CD4-positive, alpha-beta T cell treated with Interleukin-17A for 1 hour (primary cell): ENCODE data around the gene DPY19L3.

Experiments used
- DNase-seq: peaks from one replicate; pipeline ENCODE4 v3.0.0-alpha.2; 2020

Gene DPY19L3

DNA sequence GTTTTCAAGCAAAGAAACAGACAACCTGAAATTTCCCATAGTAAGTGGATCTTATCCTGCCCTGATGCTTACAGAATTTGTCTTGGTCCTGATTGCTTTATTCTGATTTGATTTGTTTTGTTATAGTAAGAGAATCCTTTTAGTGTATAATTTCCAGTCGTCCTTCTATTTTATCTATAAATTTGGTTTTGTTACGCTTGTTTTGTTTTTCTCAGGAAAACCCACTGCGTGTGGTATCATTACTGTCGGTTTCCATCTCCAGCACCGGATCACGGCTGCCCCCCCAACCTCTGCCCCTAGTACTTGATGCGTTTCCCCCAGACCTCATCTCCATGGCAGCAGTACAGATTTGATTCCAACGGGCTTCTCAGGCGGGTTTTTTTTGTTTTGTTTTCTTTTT lies 117.4 kb downstream of the DPY19L3 start:
- no peak for DNase-seq

DNA sequence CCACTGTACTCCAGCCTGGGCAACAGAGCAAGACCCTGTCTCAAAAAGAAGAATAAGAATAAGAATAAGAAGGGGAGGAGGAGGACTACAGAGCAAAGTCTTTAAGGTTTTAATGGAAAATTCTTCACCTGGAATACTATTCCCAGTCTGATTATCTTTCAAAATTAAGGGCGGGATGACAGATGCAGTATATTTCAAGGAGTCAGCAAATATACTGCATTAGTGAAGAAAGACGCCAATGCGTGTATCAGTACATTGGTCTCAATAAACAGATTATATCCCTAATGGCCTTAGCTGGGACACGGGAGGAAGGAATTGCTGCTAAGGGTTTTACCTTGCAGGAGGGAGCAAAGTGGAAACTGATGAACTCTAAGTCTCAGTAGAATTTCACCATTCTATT lies 121.3 kb downstream of the DPY19L3 start:
- DNase-seq: no peak

DNA sequence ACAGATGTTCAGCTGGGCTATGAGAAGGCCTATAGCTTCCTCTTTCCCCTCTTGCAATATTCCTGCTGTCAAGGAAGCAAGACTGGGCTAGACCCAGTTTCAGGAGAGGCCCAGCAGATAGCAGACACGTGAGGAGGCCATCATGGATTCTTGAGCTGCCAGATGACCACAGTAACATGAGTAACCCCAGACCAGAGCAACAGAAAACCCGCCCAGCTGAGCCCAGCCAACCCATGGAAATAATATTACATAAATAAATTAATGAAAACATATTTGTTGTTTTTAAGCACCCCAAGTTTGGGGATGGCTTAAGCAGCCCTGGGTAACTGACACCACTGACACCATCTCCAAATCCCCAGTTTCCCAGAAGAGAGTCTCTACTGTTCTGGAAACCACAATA lies 125.2 kb downstream of the DPY19L3 start:
- DNase-seq: no peak

DNA sequence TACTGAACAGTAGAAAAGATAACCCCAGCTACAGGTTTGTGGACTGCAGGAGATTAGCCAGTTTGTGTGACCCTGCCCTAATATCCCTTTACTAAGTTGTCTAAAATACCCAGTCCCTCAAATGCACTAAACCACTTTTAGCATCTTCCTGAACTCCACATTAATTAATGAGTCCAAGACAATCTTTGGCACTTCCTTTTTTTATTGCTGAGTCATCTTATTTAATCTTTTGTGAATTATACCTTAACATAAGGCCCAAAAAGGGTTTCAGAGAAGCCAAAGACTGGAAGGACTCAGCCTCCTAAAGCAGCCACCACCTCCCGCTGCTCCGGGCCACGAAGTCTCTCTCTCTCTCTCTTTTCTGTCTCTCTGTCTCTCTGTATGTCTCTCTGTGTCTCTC lies 126.7 kb downstream of the DPY19L3 start:
- no peak for DNase-seq
